Measurements from ENCODE around the gene CDC14B.
"Not testable (repeated sequence)": the region's sequence is repeated elsewhere in the genome, so short reads cannot be mapped to it uniquely, and the experiment has no call there.

Gene CDC14B

GRCh38 chr9:96619491-96620180, at the start of gene CDC14B:
CDC14B (minus strand) TSS chr9:96619843; CDS start chr9:96619378, 465 bp downstream.
- H3K4me3 ChIP-seq: peak within 1 kb of the TSS; percentile 50 to 77 (median 67)

GRCh38 chr9:96668868-96669534, 49.4 kb upstream of the CDC14B start:
- Histone ChIP-seq H3K4me3 (no peak overlapping the region), H3K27ac (no peak overlapping the region)

More at GRCh38 chr9:96619491-96620180, at the start of gene CDC14B:
- H3K27ac ChIP-seq: peak within 1 kb of the TSS in 19 of 21 experiments; percentile 5 to 93 (median 66)

- Histone ChIP-seq H3K4me3 (no peak overlapping the region), H3K27ac (no peak overlapping the region)
These were observed 47.7 kb upstream of the CDC14B start for GRCh38 chr9:96667363-96667728.

GRCh38 chr9:96666653-96667362, 47.2 kb upstream of the CDC14B start:
- not testable (repeated sequence) for H3K4me3 ChIP-seq, H3K27ac ChIP-seq

- H3K4me3 ChIP-seq: no peak overlapping the region
These were observed 46.1 kb upstream of the CDC14B start for GRCh38 chr9:96665789-96666188.

DNA sequence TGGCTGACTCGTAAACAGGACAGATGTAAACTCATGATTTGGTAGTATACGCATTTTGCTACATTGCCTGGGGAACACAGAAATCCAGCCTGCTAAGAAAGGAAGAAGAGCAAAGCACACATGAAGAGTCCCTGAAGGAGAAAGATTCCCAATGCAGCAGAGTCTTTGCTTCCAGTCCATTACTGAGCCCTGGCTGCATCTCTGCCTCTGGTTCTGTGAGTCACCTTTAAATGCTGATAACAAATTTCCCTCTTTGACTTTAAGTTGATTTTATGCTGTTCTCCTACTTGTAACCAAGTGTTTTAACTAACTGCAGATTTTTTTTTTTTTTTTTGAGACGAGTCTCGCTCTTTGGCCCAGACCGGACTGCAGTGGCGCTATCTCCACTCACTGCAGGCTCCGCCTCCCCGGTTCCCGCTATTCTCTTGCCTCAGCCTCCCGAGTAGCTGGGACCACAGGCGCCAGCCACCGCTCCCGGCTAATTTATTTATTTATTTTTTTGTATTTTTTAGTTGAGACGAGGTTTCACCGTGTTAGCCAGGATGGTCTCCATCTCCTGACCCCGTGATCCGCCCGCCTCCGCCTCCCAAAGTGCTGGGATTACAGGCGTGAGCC, 44.0 kb upstream of the CDC14B start:
- H3K27ac ChIP-seq: no peak overlapping the region
- H3K4me3 ChIP-seq: no peak overlapping the region

More at GRCh38 chr9:96665789-96666188, 46.1 kb upstream of the CDC14B start:
- no peak overlapping the region for H3K27ac ChIP-seq

DNA sequence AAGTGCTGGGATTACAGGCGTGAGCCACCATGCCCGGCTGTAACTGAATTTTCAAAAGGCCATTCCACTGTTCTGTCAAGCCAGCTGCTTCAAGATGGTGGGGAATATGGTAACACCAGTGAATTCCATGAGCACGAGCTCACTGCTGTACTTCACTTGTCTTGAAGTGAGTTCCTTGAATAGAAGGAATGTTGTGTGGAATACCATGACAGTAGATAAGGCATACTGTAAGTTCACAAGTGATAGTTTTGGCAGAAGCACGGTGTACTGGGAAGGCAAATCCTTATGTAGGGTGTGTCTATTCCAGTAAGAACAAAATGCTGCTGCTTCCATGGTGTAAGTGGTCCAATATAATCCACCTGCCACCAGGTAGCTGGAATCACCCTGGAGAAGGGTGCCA, 42.1 kb upstream of the CDC14B start:
- Histone ChIP-seq H3K27ac (no peak overlapping the region), H3K4me3 (no peak overlapping the region)

DNA sequence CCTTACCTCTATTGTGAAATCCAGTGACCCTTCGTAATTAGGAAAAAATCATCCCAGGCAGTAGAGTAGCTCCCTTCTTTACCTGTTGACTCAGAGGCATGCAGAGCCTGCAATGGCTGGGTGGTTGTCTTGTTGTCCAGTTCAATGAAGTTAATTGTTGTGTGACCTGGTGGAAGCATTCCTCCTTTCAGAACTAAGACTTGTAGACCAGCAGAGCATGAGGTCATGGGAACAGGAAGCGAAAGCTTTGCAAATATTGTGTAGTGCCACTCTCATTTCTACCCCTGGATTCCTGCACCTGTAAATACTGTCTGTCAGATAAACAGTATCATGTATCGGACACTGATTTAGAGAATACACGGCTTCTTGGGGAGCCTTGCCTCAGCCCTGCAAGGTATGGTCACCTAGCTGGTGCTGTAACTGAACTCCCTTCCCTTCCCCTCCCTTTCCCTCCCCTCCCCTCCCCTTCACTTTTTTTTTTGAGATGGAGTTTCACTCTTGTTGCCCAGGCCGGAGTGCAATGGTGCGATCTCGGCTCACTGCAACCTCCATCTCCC, 41.1 kb upstream of the CDC14B start:
- Histone ChIP-seq H3K27ac (no peak overlapping the region), H3K4me3 (no peak overlapping the region)

DNA sequence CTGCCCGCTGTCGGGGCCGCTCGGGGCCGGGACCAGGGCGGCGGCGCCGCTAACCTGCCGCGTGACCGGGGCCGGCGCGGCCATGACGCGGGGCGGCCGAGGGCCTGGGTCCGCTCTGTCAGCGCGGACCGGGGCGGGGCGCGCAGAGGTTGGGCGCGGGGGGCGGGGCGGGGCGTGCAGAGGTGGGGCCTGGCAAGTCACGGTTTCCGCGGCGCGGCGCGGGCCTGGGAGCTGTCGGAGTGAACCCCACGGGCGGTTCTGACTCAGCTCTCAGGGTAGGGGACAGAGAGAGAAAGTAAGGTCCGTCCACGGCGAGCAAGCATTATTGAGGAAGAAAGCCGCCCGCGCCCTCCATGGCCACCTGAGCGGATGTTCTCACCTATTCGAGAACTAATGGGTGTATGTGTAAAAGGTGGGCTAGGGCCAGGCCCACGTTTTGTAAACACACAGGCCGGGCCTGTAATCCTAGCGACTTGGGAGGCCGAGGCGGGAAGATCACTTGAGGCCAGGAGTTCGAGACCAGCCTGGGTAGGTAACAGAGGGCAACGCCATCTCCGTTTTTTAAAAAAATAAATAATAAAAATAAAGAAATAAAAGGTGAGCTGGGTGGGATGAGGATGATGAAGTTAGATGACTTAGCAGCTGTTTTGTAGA, 35.7 kb upstream of the CDC14B start, which contains the start of gene PRXL2C:
TSS of gene PRXL2C (minus strand) at position 120 of the 654 bp plus-strand sequence. CDS start at position 84, 36 bp downstream.
- Histone ChIP-seq H3K27ac (peak within 1 kb of the TSS; percentile 75 to 98 (median 91)), H3K4me3 (peak within 1 kb of the TSS; percentile 42 to 70 (median 63))

DNA sequence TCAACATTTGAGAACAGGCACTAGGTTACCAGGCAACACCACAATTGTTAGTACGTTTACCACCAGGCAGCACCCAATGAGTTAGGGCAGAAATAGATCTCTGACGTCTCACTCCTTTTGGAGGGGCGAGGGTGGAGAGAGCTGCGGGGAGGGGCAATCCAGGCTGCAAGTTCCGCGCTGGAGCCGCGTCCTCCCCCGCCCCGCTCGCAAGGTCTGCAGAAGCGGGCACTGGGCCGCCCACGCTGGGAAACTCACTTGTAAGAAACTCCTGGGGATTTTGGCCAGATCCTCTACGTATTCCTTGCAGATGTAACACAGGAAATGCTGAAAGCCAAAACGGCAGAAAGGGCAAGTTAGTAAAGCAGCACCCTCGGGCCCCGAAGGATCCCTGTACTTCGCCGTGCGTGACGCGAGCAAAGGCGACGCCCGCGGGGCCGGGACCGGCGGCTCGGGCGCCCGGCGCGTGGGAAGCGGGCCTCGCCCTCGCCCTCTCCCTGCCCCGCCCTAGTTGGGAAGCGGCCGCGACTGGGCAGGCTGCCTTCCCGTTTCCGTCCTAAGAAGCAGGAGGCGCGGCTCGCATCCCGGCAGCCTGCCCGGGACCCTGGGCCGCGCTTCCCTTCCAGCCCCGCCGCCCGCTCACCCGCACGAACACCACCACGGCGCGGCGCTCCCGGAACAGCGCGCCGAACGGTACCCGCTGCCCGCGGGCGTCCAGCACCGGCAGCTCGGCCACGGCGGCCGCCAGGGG, 35.0 kb upstream of the CDC14B start:
- Histone ChIP-seq H3K27ac (peak overlapping the region; percentile 75 to 98 (median 91)), H3K4me3 (peak overlapping the region; percentile 42 to 70 (median 63))

GRCh38 chr9:96651626-96652025, 32.0 kb upstream of the CDC14B start:
- H3K27ac ChIP-seq: peak overlapping the region in 2 of 21 experiments; percentile 62 to 71
- H3K4me3 ChIP-seq: no peak overlapping the region

DNA sequence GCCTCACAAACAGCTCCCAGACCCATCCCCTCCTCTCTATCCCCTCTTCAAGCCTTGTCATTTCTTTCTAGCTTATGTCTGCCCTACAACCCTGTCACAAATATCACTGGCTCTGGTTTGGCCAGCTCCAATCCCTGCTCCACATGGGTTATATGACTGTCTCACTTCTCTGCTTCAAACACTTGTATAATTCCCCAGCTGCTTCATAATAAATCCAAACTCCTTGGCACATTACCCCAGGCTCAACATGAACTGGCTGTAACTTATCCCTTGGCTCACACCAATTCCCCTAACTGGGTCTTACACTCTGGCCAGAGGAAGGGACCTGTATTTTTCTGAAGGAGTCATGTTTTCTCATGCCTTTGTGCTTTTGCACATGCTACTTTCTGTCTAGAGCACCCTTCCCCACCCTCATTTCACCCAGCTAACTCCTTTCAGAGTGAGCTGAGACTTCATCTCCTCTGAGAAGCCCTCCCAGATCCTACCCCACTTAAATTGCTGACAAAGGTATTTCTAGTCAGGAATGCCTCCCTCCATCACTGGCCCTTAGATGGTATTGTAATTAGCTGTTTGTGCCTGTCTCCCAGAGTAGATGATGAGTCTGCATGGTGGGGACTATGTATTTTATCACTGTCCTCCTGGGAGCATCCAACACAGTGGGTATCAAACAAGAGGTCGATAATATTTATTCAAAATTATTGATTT, 30.1 kb upstream of the CDC14B start:
- H3K4me3 ChIP-seq: no peak overlapping the region
- H3K27ac ChIP-seq: peak overlapping the region in 2 of 21 experiments; percentile 14 to 42

- H3K4me3 ChIP-seq: no peak overlapping the region
- H3K27ac ChIP-seq: peak overlapping the region in 18 of 21 experiments; percentile 10 to 81 (median 50)
These were observed 26.7 kb upstream of the CDC14B start for GRCh38 chr9:96646081-96646991.

DNA sequence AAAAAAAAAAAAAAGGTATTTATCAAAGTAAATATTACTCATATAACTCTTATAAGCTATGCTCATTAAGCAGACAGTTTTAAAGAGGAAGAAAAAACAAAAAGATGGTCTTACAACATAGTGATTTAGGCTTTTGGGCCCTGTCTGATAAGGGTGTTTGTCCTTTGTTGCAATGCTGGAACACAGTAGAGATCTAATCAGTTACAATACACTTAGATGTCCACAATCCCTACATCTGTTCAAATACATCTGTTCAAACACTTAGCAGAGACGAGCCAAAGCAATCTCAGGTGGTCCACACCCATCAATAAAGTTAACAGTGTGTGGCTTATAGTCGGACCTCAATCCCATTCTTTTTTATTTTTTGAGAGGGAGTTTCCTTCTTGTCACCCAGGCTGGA, 24.5 kb upstream of the CDC14B start:
- H3K27ac ChIP-seq: no peak overlapping the region
- no peak overlapping the region for H3K4me3 ChIP-seq

DNA sequence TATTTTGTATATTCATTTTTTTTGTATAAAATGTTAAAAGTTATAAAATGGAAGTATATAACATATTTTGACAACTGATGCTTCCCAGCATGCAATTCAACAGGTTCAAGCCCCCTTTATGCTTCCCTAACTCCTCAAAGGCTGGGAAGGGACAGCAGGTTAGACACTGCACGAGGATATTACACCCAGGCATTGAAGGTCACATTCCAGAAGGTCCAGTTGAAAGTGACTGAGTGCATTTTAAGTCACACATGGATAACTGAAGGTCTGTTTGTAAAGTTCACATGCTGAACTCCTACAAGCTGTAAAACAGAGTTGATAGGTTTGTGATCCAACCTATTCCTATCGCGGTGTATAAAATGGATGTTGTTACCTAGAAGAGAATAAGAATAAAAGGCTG, 21.9 kb upstream of the CDC14B start:
- Histone ChIP-seq H3K27ac (no peak overlapping the region), H3K4me3 (no peak overlapping the region)

DNA sequence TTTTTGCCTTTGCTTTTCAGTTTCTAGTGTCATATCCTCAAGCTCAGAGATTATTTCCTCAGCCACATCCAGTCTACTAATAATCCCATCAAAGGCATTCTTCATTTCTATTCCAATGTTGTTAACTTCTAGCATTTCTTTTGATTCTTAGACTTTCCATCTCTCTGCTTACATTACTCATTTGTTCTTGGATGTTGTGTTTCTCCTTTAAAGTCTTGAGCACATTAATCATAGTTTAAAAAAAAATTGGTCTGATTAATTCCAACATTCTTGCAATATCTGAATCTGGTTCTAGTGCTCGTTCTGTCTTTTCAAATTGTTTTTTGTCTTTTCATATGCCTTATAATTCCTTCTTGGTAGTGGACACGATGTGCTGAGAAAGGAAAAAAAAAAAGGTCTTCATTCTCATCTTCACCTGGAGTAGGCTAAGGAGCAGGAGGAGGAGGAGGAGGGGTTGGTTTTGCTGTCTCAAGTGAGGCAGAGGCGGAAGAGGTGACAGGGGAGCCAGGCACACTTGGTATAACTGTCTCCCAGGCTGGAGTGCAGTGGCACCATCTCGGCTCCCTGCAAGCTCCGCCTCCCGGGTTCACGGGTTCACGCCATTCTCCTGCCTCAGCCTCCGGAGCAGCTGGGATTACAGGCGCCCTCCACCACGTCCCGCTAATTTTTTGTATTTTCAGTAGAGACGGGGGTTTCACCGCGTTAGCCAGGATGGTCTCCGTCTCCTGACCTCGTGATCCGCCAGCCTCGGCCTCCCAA, 19.1 kb upstream of the CDC14B start:
- Histone ChIP-seq H3K4me3 (no peak overlapping the region), H3K27ac (peak overlapping the region in 1 of 21 experiments; percentile 34)

Measured in skin epidermis (tissue), 12 donors.